Omental fat pad (tissue), 4 donors: ENCODE data around the gene RANBP17. TPM values are rescaled to one million over a fixed set of nuclear protein-coding genes. Genes with fewer than 3 reads are reported as not detected.
"Not testable (repeated sequence)": the region's sequence is repeated elsewhere in the genome, so short reads cannot be mapped to it uniquely, and the experiment has no call there.

Source experiments
- ATAC-seq: fragments of 150-250 bp; one replicate; pipeline ENCODE4 v1.9.1; 2016; ENCODE audit warnings: mild to moderate bottlenecking, moderate library complexity; ENCODE audit not compliant: low FRiP score
- DNase-seq: peaks from one replicate; pipeline ENCODE4 v3.0.0-alpha.2; 2019; ENCODE audit warnings: low spot score
- CTCF ChIP-seq, 3 donors: fragments of 450-650 bp; IDR thresholded peaks; one replicate each; pipeline ENCODE4 v1.5.1; 2016 to 2017; ENCODE audit warnings: antibody characterized with exemption in 3 of 3, mild to moderate bottlenecking in 3 of 3, moderate library complexity in 2 of 3
- total RNA-seq, 4 donors: library from RNA; depleted of rRNA; stranded (reverse); fragments of >200 nt; gene quantifications; one replicate each; pipeline ENCODE4 v1.1.0, GENCODE V29; 2016

RANBP17 gene
- total RNA-seq, 4 donors from 2014 or later = 0.93 to 10.7 (median 3.8) TPM

DNA sequence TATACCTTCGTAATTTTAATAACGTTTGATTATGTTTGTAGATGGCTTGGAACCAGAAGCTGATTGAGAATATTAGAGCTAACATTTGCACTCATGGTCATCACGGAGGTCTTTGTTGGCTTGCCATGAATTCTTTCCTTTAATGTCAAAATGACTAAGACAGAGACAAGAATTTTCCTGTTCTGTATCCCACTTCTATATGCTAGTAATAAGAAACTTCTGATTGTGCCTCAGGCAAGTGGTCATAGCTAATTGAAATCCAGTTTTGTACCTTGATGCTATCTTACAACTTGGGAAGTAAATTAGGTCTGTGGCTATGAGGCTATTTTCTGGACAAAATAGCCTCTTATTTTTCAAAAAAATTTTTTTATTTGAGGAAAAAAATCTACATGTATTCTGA, 167.6 kb downstream of the RANBP17 start:
- ATAC-seq = no peak
- no peak for TF ChIP-seq CTCF (IDR thresholded peaks at IDR 0.05)

GRCh38 chr5:171031977-171032376, 170.2 kb downstream of the RANBP17 start:
- TF ChIP-seq CTCF (IDR thresholded peaks at IDR 0.05) = no peak

More for the DNA sequence above, 167.6 kb downstream of the RANBP17 start:
- DNase-seq = no peak

GRCh38 chr5:171032435-171032973, 170.7 kb downstream of the RANBP17 start:
- no peak for DNase-seq
- no peak for ATAC-seq
- no peak for TF ChIP-seq CTCF (IDR thresholded peaks at IDR 0.05)

More at GRCh38 chr5:171031977-171032376, 170.2 kb downstream of the RANBP17 start:
- DNase-seq (no peak), ATAC-seq (no peak)

DNA sequence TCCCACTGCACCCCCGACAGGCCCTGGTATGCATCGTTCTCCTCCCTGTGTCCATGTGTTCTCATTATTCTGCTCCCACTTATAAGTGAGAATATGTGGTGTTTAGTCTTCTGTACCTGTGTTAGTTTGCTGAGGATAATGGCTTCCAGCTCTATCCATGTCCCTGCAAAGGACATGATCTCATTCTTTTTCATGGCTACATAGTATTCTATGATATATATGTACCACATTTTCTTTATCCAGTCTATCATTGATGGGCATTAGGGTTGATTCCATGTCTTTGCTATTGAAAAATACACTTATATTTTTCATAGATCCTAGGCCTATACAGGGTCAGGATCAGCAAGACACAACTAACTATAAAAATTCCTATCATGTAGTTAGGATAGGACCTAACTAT, 180.1 kb downstream of the RANBP17 start:
- not testable (repeated sequence) for DNase-seq, ATAC-seq

DNA sequence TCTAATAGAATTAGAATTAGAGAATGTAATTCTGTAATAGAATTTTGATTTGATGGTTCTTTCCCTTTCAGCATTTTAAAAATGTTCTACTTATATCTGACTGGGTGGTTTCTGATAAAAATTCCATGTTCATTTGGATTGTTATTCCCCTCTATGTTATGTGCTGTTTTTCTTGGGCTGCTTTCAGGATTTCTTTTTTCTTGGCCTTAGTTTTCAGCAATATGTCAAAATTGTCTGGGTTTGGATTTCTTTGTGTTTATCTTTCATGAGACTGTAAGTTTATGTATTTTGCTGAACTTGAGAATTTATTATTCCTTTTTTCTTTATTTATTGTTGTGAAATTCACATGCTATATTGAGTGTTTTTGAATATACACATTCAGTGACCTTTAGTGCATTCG, 189.1 kb downstream of the RANBP17 start:
- no peak for DNase-seq

DNA sequence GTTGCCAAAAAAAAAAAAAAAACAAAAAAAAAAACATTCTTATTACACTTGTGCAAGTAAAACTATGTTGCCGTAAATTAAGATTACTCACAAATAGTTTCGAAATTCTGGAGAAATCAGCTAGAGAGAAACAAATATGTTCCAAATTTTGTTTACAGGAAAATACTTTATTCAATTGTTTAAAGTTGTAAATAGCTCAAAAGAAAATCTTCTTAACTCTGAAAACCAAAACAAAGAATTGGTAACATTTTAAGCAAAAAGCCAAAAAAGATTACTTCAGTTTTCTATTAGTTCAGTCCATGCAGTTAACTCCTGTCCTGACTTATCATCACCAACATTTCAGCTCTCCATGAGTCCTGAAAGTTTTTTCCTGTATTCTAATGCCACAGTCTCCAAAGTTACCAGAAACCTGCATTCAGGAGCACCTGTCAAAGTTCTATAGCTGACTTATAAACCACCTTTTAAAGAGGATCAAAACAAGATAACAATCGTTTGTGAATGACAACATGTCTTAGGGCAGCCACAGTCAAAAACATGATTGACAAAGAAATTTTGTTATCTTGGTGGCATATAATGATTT, 194.1 kb downstream of the RANBP17 start:
- DNase-seq = no peak
- TF ChIP-seq CTCF (IDR thresholded peaks at IDR 0.05) = no peak
- no peak for ATAC-seq

More for the DNA sequence above, 189.1 kb downstream of the RANBP17 start:
- no peak for ATAC-seq
- no peak for TF ChIP-seq CTCF (IDR thresholded peaks at IDR 0.05)

GRCh38 chr5:171067540-171068130, 205.8 kb downstream of the RANBP17 start:
- TF ChIP-seq CTCF (IDR thresholded peaks at IDR 0.05) = no peak
- DNase-seq (no peak), ATAC-seq (no peak)
